Memory B cell (primary cell): ENCODE results near the gene CREB3L4.

Source experiments
- ATAC-seq: fragments of 150-1000 bp; cut with Tn5 transposase; 2 replicates; pipeline ENCODE4 v1.10.0; 2021; ENCODE audit warnings: low read depth, mild to moderate bottlenecking, moderate library complexity
- DNase-seq, 2 donors: peaks; one replicate each; pipeline ENCODE4 v3.0.0; 2022; ENCODE audit warnings: low spot score in 2 of 2
- H3K27ac Mint-ChIP-seq: one replicate; pipeline ENCODE4 v1.8.0; 2022; ENCODE audit warnings: mild to moderate bottlenecking, moderate library complexity, mixed read lengths
- H3K27me3 Mint-ChIP-seq: one replicate; pipeline ENCODE4 v1.8.0; 2022; ENCODE audit warnings: mixed read lengths
- H3K36me3 Mint-ChIP-seq: one replicate; pipeline ENCODE4 v1.8.0; 2022; ENCODE audit warnings: mild to moderate bottlenecking, mixed read lengths
- H3K4me1 Mint-ChIP-seq: one replicate; pipeline ENCODE4 v1.8.0; 2022; ENCODE audit warnings: mixed read lengths
- H3K4me3 Mint-ChIP-seq: one replicate; pipeline ENCODE4 v1.8.0; 2022; ENCODE audit warnings: mild to moderate bottlenecking, moderate library complexity, mixed read lengths
- H3K9me3 Mint-ChIP-seq: one replicate; pipeline ENCODE4 v1.8.0; 2022; ENCODE audit warnings: mixed read lengths

Gene CREB3L4

DNA sequence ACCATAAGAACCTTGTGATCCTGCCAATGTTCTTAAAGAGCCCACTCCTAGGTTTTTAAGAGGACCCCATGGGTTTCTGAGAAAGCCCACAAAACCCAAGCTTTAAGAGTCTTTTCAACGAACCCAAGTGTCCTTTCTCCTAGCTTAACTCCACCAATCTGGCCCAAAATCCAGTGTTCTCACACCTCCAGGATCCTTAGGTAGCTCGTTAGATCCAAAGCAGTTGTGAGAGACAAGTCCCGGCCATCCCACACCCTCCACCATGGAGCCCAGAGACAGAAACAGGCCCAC is 22.9 kb upstream of the CREB3L4 start:
- H3K4me1 Mint-ChIP-seq, result peaks cover 38% of the 10 kb centered on the region

DNA sequence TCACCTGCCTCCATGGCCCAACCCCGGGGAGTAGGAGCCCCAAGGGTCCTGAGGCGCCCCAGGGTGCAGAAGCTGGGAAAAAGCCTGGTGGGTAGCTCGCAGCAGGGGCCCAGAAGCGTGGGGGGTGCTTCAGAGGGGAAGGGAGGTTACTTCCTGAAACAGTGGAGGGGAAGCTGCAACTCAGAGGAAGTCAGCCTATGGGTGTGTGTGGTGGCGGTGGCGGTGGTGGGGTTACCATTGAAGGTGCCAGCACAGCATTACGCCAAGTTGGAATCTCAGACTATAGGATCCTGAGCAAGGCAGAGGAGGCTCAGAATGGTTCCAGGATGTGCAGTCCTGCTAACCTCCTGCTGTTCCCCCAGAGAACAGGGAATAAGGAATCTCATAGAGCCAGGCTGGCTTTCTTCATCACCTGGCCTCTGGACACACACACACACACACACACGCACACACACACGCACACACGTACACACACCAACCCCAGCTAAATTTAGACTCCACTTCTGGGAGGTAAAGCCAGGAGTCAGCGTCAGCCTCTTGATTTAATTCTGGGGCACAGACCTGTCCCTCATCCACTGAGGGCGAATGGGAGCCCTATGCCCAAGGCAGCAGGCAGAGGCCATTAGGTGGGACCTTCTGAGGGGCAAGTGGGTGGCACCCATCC is 22.4 kb upstream of the CREB3L4 start:
- H3K36me3 Mint-ChIP-seq, result peaks cover 26% of the 10 kb centered on the region
- H3K27ac Mint-ChIP-seq, result peak overlapping the region; percentile 98
- H3K4me1 Mint-ChIP-seq, result peaks cover 38% of the 10 kb centered on the region
- H3K27me3 Mint-ChIP-seq, result no peaks in the 10 kb centered on the region
- H3K4me3 Mint-ChIP-seq, result peak overlapping the region; percentile 97
- DNase-seq, result peak; percentile 69 to 79
- H3K9me3 Mint-ChIP-seq, result no peaks in the 10 kb centered on the region
- peak; percentile 55 for ATAC-seq

More for the DNA sequence above, 22.9 kb upstream of the CREB3L4 start:
- Mint-ChIP-seq H3K27ac (peak overlapping the region; percentile 98), H3K9me3 (no peaks in the 10 kb centered on the region), H3K36me3 (peaks cover 27% of the 10 kb centered on the region), H3K4me3 (peak overlapping the region; percentile 97), H3K27me3 (no peaks in the 10 kb centered on the region)
- DNase-seq, result no peak
- ATAC-seq, result no peak

DNA sequence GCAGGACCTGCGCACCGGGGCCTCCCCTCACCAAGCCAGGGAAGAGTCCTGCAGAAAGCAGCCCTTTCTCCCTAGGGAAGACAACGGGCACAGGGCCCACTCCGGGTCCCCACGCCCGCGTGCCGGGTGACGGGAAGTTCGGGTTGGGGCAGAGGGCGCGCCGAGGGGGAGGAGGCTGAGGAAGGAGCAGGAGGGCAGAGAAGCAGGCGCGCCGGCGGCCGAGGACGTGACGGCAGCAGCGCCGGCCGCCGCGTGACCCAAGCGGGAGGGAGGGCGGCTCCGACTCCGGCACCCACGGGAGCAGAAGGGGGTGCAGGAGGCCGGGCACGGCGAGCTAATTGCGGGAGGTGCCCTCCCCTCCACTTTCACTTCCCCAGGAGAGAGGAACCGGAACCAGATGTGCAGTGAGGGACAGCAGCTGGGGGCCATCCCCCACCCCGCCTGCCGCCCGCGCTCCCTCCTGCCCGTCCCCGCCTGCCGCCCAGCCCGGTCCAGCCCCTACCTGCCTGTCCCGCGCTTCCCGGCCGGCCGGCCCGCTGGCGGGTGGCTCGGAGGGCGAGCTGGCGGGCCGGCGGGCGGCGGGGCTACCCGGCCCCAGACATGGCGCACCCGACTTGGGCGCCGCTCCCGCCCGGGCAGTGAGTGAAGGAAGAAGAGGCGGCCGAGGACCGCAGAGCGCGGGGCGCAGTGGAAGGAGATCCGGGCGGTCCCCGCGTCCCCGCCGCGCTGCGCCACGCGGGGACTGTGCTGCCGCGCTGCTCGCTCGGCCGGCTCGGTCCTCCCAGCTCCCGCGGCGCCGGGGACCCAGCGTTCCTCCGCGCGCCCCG is 21.7 kb upstream of the CREB3L4 start:
- peak overlapping the region; percentile 97 for H3K4me3 Mint-ChIP-seq
- H3K4me1 Mint-ChIP-seq, result peaks cover 40% of the 10 kb centered on the region
- H3K27ac Mint-ChIP-seq, result peak overlapping the region; percentile 98
- H3K36me3 Mint-ChIP-seq, result peaks cover 29% of the 10 kb centered on the region
- no peaks in the 10 kb centered on the region for H3K9me3 Mint-ChIP-seq
- ATAC-seq, result peak; percentile 74
- DNase-seq, result peak; percentile 90 to 95
- H3K27me3 Mint-ChIP-seq, result no peaks in the 10 kb centered on the region

DNA sequence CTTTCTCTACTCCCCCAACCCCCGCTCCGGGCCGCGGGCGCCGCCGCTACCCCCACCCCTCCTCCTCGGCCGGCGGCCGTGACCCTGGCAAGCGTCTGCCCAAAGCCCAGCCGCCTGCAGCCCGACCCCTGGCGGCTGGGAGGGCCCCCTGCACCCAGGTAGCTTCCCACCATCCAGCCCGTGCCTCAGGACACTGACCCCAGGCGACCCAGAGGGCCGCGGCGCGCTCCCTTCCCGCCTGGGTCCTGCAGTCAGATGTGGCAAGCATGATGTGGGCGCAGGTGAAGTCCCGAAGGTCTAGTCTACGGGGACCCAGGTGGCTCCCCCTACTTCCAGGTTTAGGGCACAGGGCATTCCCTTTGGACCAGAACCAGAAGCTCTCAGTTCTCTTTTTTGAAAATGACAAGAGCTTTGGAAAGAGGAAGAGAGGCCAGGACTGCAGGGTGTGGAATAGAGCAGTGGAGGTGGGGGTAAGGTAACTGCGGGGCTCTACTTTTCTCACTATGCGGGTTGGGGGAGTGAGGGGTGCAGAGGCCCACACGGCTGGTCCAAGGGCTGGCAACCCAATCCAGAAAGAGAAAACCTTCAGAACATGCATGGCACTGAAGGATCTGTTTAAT is 21.0 kb upstream of the CREB3L4 start, which contains the start of gene DENND4B:
Gene DENND4B (minus strand): TSS at position 97 of the 620 bp plus-strand sequence. CDS start 2,344 bp downstream, outside the sequence.
- Mint-ChIP-seq H3K36me3 (peaks cover 35% of the 10 kb centered on the region), H3K4me1 (peaks cover 44% of the 10 kb centered on the region), H3K27me3 (no peaks in the 10 kb centered on the region), H3K9me3 (no peaks in the 10 kb centered on the region), H3K27ac (peak within 1 kb of the TSS; percentile 98), H3K4me3 (peak within 1 kb of the TSS; percentile 97)
- DNase-seq, result peak; percentile 73 to 77
- ATAC-seq, result peak; percentile 42

DNA sequence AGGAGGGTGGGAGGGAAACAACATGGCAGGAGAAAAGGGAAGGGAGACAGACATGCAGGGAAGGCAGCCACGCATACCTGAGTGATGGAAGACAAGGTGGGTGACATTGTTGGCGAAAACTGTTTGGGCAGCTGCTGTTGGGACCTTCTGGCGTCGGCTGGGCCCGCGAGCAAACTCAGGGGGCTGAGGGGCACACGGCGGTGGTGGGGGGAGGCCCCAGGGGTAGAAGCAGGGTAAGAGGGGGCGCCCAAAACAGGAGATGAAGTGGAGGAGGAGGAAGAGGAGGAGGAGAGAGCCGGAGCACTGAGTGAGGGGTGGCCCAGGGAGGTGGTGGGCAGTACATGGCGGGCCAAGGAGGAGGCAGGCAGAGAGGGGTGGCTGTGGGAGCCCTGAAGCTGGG is 16.5 kb upstream of the CREB3L4 start:
- Mint-ChIP-seq H3K4me1 (peaks cover 42% of the 10 kb centered on the region), H3K9me3 (no peaks in the 10 kb centered on the region), H3K27ac (peak overlapping the region; percentile 56), H3K27me3 (no peaks in the 10 kb centered on the region), H3K36me3 (peaks cover 42% of the 10 kb centered on the region), H3K4me3 (no peak overlapping the region)
- ATAC-seq (no peak), DNase-seq (no peak)

DNA sequence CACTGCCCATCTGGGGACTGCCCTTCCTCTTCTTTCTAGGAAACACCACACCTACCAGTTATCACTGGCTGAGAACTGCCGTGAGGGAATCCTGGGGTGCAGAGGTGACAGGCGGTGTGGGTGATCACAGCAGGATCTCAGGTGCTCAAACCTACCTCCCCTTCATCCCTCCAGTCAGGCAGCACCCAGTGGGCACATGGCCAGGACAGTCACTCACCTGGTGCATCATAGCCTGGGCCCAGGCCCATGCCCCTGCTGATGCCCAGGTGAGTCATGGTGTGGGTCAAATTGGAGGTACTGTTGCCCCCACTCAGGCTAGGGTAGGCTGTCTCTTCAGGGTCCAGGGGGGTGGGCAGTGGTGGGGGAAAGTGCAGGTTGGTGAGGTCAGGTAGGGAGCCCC is 15.9 kb upstream of the CREB3L4 start:
- Mint-ChIP-seq H3K9me3 (no peaks in the 10 kb centered on the region), H3K27me3 (no peaks in the 10 kb centered on the region), H3K4me1 (peaks cover 46% of the 10 kb centered on the region), H3K27ac (no peak overlapping the region), H3K36me3 (peaks cover 42% of the 10 kb centered on the region), H3K4me3 (no peak overlapping the region)
- ATAC-seq, result no peak
- no peak for DNase-seq

DNA sequence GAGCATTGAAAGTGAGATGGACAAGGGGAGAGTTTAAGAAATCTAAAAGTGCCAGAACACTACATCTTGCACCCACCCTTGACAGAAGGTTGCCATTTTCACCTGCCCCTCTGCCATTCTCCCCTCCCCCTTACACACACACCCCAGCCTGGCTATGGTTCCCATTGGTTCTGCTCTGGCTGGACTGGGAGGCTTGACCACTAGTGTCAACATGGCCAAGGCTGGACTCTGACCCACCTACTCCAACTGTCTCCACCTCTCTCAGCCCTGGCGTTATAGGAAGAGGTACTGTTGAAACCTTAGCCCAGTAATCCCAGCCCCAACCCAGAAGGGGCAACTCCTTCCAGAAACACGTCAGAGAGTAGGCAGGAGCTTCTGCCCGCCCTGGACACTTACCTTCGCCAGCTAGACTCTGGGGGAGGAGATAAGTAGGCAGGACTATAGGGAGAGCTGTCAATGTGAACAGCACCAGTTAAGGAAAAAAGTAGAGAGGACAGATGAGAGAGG is 13.8 kb upstream of the CREB3L4 start:
- DNase-seq (no peak), ATAC-seq (no peak)
- peak overlapping the region; percentile 80 for H3K27ac Mint-ChIP-seq
- no peaks in the 10 kb centered on the region for H3K9me3 Mint-ChIP-seq
- peaks cover 46% of the 10 kb centered on the region for H3K4me1 Mint-ChIP-seq
- H3K4me3 Mint-ChIP-seq, result no peak overlapping the region
- H3K36me3 Mint-ChIP-seq, result peaks cover 38% of the 10 kb centered on the region
- H3K27me3 Mint-ChIP-seq, result no peaks in the 10 kb centered on the region

DNA sequence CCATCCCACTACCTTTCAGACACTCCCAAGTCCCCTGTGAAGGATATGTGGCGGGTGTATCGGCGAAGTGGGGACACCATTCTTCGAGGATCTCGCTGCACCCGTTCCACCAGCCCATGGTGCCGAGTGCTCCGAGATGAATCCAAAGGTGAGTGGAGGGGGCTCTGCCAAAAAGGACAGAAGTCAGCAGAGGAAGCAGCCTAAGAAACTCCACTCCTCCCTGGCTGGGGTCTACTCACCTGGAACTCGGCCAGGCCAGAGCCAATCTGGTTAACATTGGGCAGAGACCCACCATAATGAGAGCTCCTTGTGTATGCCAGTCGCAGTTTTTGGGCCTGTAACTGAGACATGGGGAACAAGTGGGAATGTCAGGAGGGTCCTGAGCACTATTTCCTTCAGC is 12.9 kb upstream of the CREB3L4 start:
- Mint-ChIP-seq H3K36me3 (peaks cover 35% of the 10 kb centered on the region), H3K4me1 (peaks cover 46% of the 10 kb centered on the region), H3K27me3 (no peaks in the 10 kb centered on the region), H3K9me3 (no peaks in the 10 kb centered on the region), H3K27ac (peak overlapping the region; percentile 80), H3K4me3 (no peak overlapping the region)
- no peak for DNase-seq
- no peak for ATAC-seq

DNA sequence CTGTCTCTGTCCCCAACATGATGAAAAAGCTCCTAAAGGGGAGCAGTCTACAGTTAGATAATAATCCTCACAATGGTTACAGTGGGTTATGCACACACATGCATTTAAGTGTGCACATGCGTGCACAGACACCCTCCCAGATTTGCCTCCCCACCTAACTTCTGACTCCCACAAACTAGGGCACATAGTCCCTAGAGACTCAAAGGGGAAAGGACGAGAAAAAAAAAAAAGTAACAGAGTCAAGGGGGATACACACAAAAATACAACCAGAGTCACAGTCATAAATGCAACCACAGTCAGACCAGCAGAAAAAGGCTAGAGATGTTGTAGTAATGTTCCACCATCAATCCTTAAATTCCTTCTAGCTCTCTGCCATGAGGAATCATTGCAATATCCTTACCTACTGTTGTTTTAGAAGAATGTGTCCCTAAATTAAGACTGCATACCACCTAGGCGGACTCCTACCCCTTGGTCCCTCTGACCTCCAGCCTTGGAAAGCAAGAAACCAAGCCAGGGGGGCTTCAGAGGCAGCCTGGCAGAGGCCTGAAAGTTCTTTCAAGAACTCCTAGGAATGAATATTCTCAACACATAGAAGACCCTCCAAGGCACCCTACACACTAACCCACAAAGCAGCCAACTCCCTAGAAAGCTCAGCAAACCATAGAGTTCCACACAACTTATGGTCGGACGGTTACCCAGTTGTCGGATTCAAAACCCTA is 10.5 kb upstream of the CREB3L4 start:
- Mint-ChIP-seq H3K36me3 (peaks cover 16% of the 10 kb centered on the region), H3K27ac (peak overlapping the region; percentile 89), H3K4me3 (peak overlapping the region; percentile 92), H3K4me1 (peaks cover 38% of the 10 kb centered on the region), H3K9me3 (no peaks in the 10 kb centered on the region), H3K27me3 (no peaks in the 10 kb centered on the region)
- ATAC-seq (no peak), DNase-seq (no peak)

DNA sequence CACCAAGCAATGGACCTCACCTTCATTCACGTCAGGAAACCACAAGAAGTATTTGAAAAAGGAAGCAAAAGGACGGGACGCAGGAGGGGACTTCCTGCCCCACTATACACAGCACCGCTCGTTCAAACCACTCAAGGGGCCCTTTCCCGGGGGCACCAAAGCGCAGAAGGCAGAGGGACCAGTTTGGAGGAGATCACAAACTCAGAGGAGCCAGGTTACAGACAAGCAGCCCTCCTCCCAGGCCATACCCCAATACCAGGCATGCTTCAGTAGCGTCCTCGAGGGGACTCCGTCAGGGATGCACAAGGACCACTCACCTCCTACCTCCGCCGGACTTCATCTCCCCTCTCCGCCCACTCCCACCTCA is 10.0 kb upstream of the CREB3L4 start:
- Mint-ChIP-seq H3K27ac (peak overlapping the region; percentile 89), H3K36me3 (peaks cover 12% of the 10 kb centered on the region), H3K27me3 (no peaks in the 10 kb centered on the region), H3K4me1 (peaks cover 40% of the 10 kb centered on the region), H3K9me3 (no peaks in the 10 kb centered on the region), H3K4me3 (peak overlapping the region; percentile 92)
- DNase-seq, result peak; percentile 33 to 62
- peak; percentile 28 for ATAC-seq

DNA sequence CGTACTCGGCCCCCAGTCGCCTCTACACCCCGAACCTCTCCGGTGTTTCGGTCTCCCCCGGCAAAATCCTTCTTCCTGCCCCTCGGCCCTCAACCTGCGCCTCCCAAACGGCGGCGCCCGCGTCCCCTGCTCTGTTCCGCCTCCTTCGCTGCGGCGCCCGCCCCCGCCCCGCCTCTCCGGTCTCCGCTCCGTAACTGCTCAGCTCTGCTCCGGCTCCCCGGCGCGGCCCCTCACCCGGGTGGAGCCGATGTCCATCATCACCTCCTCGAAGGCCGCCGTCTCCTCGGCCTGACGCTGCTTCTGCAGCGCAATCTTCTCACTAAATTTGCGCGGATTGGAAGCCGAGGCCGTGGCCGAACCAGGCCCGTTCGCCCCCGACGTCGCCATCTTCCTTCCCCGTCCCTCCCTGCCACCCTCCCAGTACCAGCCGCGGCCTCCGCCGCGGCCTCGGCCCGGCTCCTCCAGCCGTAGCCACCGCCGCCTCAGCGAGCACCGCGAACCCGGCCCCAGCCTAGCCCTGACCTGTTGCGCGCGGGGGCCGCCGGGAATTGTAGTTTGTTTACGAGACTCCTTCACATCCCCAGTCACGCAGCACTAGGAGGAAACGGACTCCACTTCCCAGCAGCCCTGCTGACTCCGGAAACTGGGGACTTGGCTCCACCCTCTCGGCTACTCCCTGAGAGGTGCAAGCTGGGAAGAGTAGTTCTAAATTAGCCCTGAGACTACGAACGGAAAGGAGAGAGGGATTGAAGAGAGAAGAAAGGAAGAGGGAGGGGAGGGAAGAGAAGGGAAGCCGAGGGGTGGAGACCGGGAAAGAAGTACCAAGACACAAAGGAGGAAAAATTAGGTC is 9.4 kb upstream of the CREB3L4 start, which contains the start of gene CRTC2:
Gene CRTC2 (minus strand): TSS at position 502 of the 850 bp plus-strand sequence. CDS start 115 bp downstream, at position 387.
- Mint-ChIP-seq H3K27me3 (no peaks in the 10 kb centered on the region), H3K9me3 (no peaks in the 10 kb centered on the region), H3K4me3 (peak within 1 kb of the TSS; percentile 92), H3K36me3 (peaks cover 9% of the 10 kb centered on the region), H3K4me1 (peaks cover 41% of the 10 kb centered on the region), H3K27ac (peak within 1 kb of the TSS; percentile 89)
- ATAC-seq (peak; percentile 87), DNase-seq (peak; percentile 91 to 96)

DNA sequence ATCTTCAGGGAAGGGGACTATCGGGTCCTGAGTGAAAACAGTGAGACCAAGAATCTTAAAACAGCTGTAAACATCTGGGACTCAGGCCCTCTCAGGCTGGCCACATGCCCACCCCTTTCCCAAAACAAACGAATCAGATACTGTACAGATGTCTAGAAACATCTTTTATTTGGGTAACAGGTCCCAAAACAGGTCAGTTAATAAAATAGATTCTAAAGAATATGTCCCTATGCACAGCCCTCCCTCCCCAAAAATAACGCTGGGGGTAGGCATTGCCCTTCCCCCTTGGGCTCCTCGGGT is 8.8 kb upstream of the CREB3L4 start:
- Mint-ChIP-seq H3K9me3 (no peaks in the 10 kb centered on the region), H3K27me3 (no peaks in the 10 kb centered on the region), H3K4me3 (peak overlapping the region; percentile 92), H3K27ac (peak overlapping the region; percentile 89), H3K36me3 (peaks cover 8% of the 10 kb centered on the region), H3K4me1 (peaks cover 45% of the 10 kb centered on the region)
- ATAC-seq, result no peak
- DNase-seq, result no peak

DNA sequence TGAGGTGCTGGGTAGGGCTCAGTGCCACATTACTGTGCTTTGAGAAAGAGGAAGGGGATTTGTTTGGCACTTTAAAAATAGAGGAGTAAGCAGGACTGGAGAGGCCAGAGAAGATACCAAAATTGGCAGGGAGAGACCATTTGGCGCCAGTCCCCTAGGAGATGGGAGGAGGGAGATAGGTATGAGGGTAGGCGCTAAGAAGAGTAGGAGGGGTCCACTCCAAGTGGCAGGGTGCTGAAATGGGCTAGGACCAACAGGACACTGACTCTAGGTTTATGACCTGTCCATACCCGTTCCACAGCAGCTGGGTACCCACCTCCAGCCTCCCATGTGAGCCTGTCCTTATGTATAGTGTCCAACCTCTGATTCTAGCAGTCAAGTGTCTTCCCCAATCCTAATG is 8.2 kb upstream of the CREB3L4 start:
- Mint-ChIP-seq H3K4me1 (peaks cover 43% of the 10 kb centered on the region), H3K4me3 (peak overlapping the region; percentile 15), H3K36me3 (peaks cover 2% of the 10 kb centered on the region), H3K27ac (no peak overlapping the region), H3K27me3 (no peaks in the 10 kb centered on the region), H3K9me3 (no peaks in the 10 kb centered on the region)
- no peak for DNase-seq
- no peak for ATAC-seq
